ENCODE data around the gene OR51E1. TPM values are rescaled to one million over a fixed set of nuclear protein-coding genes. Genes with fewer than 3 reads are reported as not detected.

The OR51E1 gene, protein sequence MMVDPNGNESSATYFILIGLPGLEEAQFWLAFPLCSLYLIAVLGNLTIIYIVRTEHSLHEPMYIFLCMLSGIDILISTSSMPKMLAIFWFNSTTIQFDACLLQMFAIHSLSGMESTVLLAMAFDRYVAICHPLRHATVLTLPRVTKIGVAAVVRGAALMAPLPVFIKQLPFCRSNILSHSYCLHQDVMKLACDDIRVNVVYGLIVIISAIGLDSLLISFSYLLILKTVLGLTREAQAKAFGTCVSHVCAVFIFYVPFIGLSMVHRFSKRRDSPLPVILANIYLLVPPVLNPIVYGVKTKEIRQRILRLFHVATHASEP
- total RNA-seq: not detected

GRCh38 chr11:4643682-4644081 lies at the start of gene OR51E1:
Gene OR51E1, plus strand, starts transcription at chr11:4643982. Its CDS starts 8,545 bp downstream, at chr11:4652527.
- Mint-ChIP-seq H3K9me3 (no peaks in the 10 kb centered on the region), H3K4me3 (no peak within 1 kb of the TSS), H3K36me3 (ENCODE audit: low read depth) (no peaks in the 10 kb centered on the region), H3K27me3 (peaks cover 33% of the 10 kb centered on the region), H3K27ac (no peak within 1 kb of the TSS), H3K4me1 (no peaks in the 10 kb centered on the region)
- no peak for ATAC-seq (replicated peaks)

GRCh38 chr11:4605057-4605456 lies 38.7 kb upstream of the OR51E1 start:
- Mint-ChIP-seq H3K36me3 (ENCODE audit: low read depth) (peaks cover 46% of the 10 kb centered on the region), H3K27me3 (no peaks in the 10 kb centered on the region), H3K4me1 (peaks cover 20% of the 10 kb centered on the region), H3K4me3 (no peak overlapping the region), H3K27ac (no peak overlapping the region), H3K9me3 (no peaks in the 10 kb centered on the region)
- no peak for ATAC-seq (replicated peaks)

GRCh38 chr11:4606231-4607015 lies 37.4 kb upstream of the OR51E1 start:
- Mint-ChIP-seq H3K27me3 (no peaks in the 10 kb centered on the region), H3K4me3 (peak overlapping the region; percentile 87), H3K27ac (no peak overlapping the region), H3K4me1 (peaks cover 27% of the 10 kb centered on the region), H3K36me3 (ENCODE audit: low read depth) (peaks cover 32% of the 10 kb centered on the region), H3K9me3 (no peaks in the 10 kb centered on the region)
- ATAC-seq (replicated peaks): no peak

DNA sequence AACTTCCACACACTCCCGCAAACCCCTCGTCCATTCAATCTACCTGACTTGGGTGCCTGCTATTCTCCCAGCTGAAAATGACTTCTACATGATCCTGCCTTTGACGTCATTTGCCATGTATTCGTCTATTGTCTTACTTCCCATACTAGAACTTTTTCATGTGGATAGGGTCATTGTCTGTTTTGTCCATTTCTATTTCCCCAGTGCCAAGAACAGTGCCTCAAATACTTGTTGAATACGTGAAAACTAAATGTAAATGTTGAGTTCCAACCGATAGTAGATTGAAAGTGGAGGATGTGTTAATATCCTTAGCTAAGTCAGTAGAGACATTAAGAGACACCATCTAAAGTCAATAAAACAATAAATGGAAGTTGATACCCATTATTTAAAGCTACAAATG lies 36.7 kb upstream of the OR51E1 start:
- peak overlapping the region; percentile 87 for H3K4me3 Mint-ChIP-seq
- no peaks in the 10 kb centered on the region for H3K9me3 Mint-ChIP-seq
- ATAC-seq (replicated peaks): no peak
- peak overlapping the region; percentile 91 for H3K27ac Mint-ChIP-seq
- no peaks in the 10 kb centered on the region for H3K27me3 Mint-ChIP-seq
- H3K4me1 Mint-ChIP-seq: peaks cover 27% of the 10 kb centered on the region
- peaks cover 26% of the 10 kb centered on the region for H3K36me3 Mint-ChIP-seq (ENCODE audit: low read depth)

DNA sequence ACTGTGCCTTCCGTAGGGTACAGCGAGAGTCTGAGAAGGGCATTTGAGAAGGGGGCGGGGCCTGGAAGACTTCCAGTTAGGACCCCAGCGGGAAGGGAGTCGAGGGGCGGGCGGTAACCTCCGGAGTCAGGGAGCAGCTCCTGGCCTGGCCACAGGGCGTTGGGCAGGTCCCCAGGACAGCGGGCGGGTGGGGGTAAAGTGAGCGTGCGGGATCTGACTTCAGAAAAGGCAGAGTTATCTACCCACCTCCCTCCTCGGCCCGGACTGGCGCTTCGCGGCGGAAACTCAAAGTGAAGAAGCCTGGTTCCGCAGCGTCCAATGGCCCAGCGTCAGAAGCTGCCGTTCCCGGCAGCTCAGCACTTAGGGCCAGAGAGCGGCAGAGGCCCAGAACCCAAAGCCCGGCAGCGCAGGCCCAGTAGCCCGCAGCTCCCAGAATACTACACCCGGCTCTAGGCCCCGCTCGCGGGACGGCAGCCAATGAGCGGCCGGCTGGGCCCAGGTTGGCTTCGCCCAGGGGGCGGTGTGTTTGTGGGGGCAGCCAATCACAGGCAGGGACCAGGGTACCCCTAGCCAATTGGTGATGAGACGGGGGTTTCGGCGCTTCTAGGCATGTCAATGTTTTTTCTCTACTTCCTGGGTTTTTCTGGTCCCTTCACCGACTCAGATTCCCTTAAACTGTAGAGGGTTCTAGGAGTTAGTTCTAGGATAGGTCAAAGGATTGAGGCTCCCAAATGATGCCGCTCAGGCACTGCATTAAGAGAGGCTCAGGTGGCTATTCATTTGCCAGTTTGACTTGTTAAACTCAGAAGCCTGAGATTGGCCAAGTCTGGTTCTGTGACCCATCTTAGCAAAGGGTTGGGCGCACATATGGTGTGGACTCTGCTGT lies 35.8 kb upstream of the OR51E1 start, which contains the start of gene TRIM68:
TSS of gene TRIM68 (minus strand) at position 451 of the 886 bp plus-strand sequence. CDS start 2,727 bp downstream, outside the sequence.
- H3K36me3 Mint-ChIP-seq (ENCODE audit: low read depth): peaks cover 19% of the 10 kb centered on the region
- H3K4me1 Mint-ChIP-seq: peaks cover 27% of the 10 kb centered on the region
- H3K27me3 Mint-ChIP-seq: no peaks in the 10 kb centered on the region
- H3K4me3 Mint-ChIP-seq: peak within 1 kb of the TSS; percentile 87
- ATAC-seq (replicated peaks): peak; percentile 100
- H3K27ac Mint-ChIP-seq: peak within 1 kb of the TSS; percentile 91
- no peaks in the 10 kb centered on the region for H3K9me3 Mint-ChIP-seq

DNA sequence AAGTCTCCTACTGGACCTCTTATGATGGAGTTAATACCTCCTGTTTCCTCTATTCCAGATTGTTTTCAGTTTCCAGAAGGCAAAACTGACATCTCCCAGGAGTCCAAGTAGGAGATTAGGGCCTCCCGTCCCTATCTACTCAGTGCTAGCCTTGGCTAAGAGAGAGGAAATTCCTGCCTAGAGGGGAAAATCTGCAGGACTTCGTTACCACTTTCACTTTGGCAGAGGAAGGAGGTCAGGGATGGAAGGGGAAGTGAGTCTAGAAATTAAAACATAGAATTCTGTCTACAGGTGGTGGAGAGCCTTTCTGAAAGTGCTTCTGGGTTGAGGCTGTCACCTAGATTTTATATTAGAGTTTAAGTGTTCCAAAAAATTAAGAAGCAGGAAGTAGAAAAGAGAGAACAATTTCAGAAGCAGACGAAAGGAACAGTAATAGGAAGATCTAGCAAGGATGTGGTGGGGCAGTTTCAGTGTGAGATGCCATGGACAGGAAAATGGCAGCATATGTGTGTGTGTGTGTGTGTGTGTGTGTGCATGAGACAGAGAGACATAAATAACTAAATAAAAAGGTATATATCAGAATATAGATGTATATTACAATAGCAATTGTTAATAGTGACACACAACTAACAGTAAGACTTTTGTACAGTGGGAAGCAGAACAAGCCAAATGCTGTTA lies 33.4 kb upstream of the OR51E1 start:
- Mint-ChIP-seq H3K27ac (peak overlapping the region; percentile 90), H3K27me3 (no peaks in the 10 kb centered on the region), H3K36me3 (ENCODE audit: low read depth) (no peaks in the 10 kb centered on the region), H3K4me3 (peak overlapping the region; percentile 87), H3K9me3 (no peaks in the 10 kb centered on the region), H3K4me1 (peaks cover 27% of the 10 kb centered on the region)
- no peak for ATAC-seq (replicated peaks)

GRCh38 chr11:4611986-4612385 lies 31.8 kb upstream of the OR51E1 start:
- no peaks in the 10 kb centered on the region for H3K36me3 Mint-ChIP-seq (ENCODE audit: low read depth)
- H3K4me3 Mint-ChIP-seq: no peak overlapping the region
- H3K27ac Mint-ChIP-seq: no peak overlapping the region
- H3K4me1 Mint-ChIP-seq: peaks cover 24% of the 10 kb centered on the region
- ATAC-seq (replicated peaks): no peak
- no peaks in the 10 kb centered on the region for H3K9me3 Mint-ChIP-seq
- peaks cover 3% of the 10 kb centered on the region for H3K27me3 Mint-ChIP-seq

DNA sequence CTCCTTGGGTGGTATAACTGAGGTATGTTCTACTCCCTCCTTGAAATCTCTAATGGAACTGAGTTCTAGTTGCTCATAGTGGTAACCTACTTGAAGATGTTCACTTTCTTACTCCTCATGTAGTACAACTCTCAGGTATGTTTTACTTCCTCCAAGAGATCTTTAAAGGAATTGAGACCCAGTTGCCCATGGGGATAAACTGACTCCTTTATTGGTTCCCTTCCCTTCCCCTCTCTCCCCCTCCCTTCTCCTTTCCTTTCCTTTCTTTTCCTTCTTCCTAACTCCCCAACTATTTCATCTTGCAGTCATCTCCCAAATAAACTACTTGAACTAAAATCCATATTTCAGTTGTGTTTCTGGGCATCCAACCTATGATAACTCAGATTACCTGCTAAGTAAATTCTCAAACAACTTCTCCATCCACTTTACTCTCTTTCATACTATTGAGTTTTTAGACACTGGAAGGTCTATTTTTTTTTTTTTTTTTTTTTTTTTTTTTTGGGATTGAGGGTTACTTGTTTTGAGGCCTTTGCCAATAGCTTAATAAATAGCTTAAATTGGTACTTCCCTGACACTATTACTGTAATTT lies 27.8 kb upstream of the OR51E1 start:
- peaks cover 11% of the 10 kb centered on the region for H3K27me3 Mint-ChIP-seq

DNA sequence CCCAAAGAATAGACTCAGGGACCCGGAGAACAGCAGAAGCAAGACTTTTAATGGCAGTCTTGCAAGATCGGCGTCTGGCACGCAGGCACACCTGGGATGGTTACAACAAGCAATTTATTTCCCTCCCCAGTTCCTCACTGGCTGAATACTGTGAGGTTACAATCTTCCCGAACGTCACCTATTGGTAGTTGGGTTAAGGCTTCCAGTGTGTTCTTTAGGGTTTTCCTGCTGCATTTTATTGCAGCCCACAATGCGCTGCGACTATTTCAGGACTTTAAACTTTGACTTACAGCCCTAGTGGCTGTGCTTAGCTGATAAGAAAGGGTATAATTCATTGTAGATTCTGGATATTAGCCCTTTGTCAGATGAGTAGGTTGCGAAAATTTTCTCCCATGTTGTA lies 24.3 kb upstream of the OR51E1 start:
- ATAC-seq (replicated peaks): no peak
- Mint-ChIP-seq H3K4me1 (no peaks in the 10 kb centered on the region), H3K27ac (no peak overlapping the region), H3K36me3 (ENCODE audit: low read depth) (no peaks in the 10 kb centered on the region), H3K27me3 (peaks cover 14% of the 10 kb centered on the region), H3K9me3 (no peaks in the 10 kb centered on the region), H3K4me3 (no peak overlapping the region)

More for the DNA sequence above, 27.8 kb upstream of the OR51E1 start:
- no peaks in the 10 kb centered on the region for H3K9me3 Mint-ChIP-seq
- ATAC-seq (replicated peaks): no peak
- H3K36me3 Mint-ChIP-seq (ENCODE audit: low read depth): no peaks in the 10 kb centered on the region
- H3K4me1 Mint-ChIP-seq: no peaks in the 10 kb centered on the region
- H3K27ac Mint-ChIP-seq: no peak overlapping the region
- no peak overlapping the region for H3K4me3 Mint-ChIP-seq

GRCh38 chr11:4626207-4627099 lies 17.3 kb upstream of the OR51E1 start:
- ATAC-seq (replicated peaks): peak; percentile 42
- Mint-ChIP-seq H3K27me3 (peaks cover 44% of the 10 kb centered on the region), H3K27ac (no peak overlapping the region), H3K4me1 (no peaks in the 10 kb centered on the region), H3K36me3 (ENCODE audit: low read depth) (peaks cover 5% of the 10 kb centered on the region), H3K4me3 (no peak overlapping the region), H3K9me3 (peaks cover 11% of the 10 kb centered on the region)

GRCh38 chr11:4636136-4636535 lies 7.6 kb upstream of the OR51E1 start:
- no peaks in the 10 kb centered on the region for H3K36me3 Mint-ChIP-seq (ENCODE audit: low read depth)
- no peak for ATAC-seq (replicated peaks)

GRCh38 chr11:4636962-4637661 lies 6.7 kb upstream of the OR51E1 start, which contains the start of gene OR51D1:
Gene OR51D1, plus strand, starts transcription at chr11:4637477. Its CDS starts 2,314 bp downstream, at chr11:4639791.
- H3K36me3 Mint-ChIP-seq (ENCODE audit: low read depth): no peaks in the 10 kb centered on the region
- no peaks in the 10 kb centered on the region for H3K9me3 Mint-ChIP-seq
- no peak within 1 kb of the TSS for H3K27ac Mint-ChIP-seq
- peak; percentile 83 for ATAC-seq (replicated peaks)
- no peaks in the 10 kb centered on the region for H3K4me1 Mint-ChIP-seq
- peaks cover 11% of the 10 kb centered on the region for H3K27me3 Mint-ChIP-seq
- no peak within 1 kb of the TSS for H3K4me3 Mint-ChIP-seq

More at GRCh38 chr11:4636136-4636535, 7.6 kb upstream of the OR51E1 start:
- no peaks in the 10 kb centered on the region for H3K9me3 Mint-ChIP-seq
- H3K4me1 Mint-ChIP-seq: no peaks in the 10 kb centered on the region
- H3K27me3 Mint-ChIP-seq: peaks cover 6% of the 10 kb centered on the region
- no peak overlapping the region for H3K4me3 Mint-ChIP-seq
- H3K27ac Mint-ChIP-seq: no peak overlapping the region
